Measurements from ENCODE around the gene POLDIP2.

GRCh38 chr17:28350271-28350670, 7.1 kb downstream of the POLDIP2 start:
- TF ChIP-seq, protein P1, sequence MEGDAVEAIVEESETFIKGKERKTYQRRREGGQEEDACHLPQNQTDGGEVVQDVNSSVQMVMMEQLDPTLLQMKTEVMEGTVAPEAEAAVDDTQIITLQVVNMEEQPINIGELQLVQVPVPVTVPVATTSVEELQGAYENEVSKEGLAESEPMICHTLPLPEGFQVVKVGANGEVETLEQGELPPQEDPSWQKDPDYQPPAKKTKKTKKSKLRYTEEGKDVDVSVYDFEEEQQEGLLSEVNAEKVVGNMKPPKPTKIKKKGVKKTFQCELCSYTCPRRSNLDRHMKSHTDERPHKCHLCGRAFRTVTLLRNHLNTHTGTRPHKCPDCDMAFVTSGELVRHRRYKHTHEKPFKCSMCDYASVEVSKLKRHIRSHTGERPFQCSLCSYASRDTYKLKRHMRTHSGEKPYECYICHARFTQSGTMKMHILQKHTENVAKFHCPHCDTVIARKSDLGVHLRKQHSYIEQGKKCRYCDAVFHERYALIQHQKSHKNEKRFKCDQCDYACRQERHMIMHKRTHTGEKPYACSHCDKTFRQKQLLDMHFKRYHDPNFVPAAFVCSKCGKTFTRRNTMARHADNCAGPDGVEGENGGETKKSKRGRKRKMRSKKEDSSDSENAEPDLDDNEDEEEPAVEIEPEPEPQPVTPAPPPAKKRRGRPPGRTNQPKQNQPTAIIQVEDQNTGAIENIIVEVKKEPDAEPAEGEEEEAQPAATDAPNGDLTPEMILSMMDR (IDR thresholded peaks at IDR 0.05; ENCODE audit: extremely low read depth in 1 of 2, insufficient read depth in 1 of 2, low read depth in 1 of 2, low read length in 2 of 2) = no peak
- TF ChIP-seq EZH2 (IDR thresholded peaks at IDR 0.05; ENCODE audit: borderline replicate concordance, low read depth, low read length, severe bottlenecking) (no peak), POLR2AphosphoS5 (IDR thresholded peaks at IDR 0.05; ENCODE audit: insufficient read depth, low read depth, low read length) (no peak), POLR2A (IDR thresholded peaks at IDR 0.05; ENCODE audit: low read depth, low read length) (no peak), MAX (IDR thresholded peaks at IDR 0.05; ENCODE audit: insufficient read depth, insufficient read length) (no peak), GATA2 (IDR thresholded peaks at IDR 0.05; ENCODE audit: insufficient read depth, insufficient read length, low read depth, low read length) (no peak)

Measured in endothelial cell of umbilical vein (primary cell).